ENCODE results near the gene CSK.

CSK gene

GRCh38 chr15:74832826-74833225 lies 50.9 kb downstream of the CSK start:
- TF ChIP-seq, protein P1, sequence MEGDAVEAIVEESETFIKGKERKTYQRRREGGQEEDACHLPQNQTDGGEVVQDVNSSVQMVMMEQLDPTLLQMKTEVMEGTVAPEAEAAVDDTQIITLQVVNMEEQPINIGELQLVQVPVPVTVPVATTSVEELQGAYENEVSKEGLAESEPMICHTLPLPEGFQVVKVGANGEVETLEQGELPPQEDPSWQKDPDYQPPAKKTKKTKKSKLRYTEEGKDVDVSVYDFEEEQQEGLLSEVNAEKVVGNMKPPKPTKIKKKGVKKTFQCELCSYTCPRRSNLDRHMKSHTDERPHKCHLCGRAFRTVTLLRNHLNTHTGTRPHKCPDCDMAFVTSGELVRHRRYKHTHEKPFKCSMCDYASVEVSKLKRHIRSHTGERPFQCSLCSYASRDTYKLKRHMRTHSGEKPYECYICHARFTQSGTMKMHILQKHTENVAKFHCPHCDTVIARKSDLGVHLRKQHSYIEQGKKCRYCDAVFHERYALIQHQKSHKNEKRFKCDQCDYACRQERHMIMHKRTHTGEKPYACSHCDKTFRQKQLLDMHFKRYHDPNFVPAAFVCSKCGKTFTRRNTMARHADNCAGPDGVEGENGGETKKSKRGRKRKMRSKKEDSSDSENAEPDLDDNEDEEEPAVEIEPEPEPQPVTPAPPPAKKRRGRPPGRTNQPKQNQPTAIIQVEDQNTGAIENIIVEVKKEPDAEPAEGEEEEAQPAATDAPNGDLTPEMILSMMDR (IDR thresholded peaks at IDR 0.05; ENCODE audit: control insufficient read depth, insufficient read depth, low read depth, low read length, missing control alignments), result no peak
- DNase-seq (ENCODE audit: low read depth), result no peak
- no peak overlapping the region for H3K4me3 ChIP-seq (ENCODE audit: control insufficient read depth, low read depth, low read length)

DNA sequence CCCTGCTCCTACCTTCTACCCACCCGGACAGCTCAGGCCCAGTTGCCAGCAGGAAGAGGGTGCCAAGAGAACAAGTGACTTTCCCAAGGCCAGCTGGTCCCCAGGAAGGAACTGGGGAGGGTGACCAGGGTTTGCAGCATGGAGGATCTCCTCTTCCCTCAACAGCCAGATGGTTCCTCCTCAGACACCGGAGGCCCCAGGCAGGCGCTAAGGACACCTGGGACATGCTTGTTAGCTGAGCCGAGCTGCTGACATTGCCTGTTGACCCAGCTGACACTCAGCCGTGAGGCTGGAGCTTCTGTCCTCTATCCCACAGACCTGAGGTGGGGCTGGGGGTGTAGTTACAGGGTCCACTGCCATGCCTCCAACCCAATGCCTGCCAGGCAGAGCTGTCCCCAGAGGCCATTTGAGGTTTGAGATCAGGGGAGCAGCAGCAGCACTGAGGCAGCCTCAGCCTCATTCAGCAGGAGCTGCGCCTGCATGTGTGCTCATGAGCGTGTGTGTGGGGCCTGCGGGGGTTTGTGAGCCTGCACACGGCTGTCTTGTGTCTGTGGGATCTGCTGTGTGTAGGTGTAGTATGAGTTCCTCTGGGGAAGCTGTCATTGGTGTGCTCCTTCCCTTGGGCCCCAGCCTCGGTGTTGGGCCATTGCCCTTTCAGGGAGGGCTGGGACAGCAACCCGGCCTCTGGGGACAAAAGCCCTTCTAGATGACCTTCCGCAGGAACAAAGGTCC lies 51.7 kb downstream of the CSK start:
- no peak overlapping the region for H3K4me3 ChIP-seq (ENCODE audit: control insufficient read depth, low read depth, low read length)
- DNase-seq (ENCODE audit: low read depth), result no peak
- TF ChIP-seq, protein P1 (IDR thresholded peaks at IDR 0.05; ENCODE audit: control insufficient read depth, insufficient read depth, low read depth, low read length, missing control alignments), result no peak

GRCh38 chr15:74835312-74835823 lies 53.5 kb downstream of the CSK start:
- TF ChIP-seq, protein P1 (IDR thresholded peaks at IDR 0.05; ENCODE audit: control insufficient read depth, insufficient read depth, low read depth, low read length, missing control alignments), result peak; percentile 85
- DNase-seq (ENCODE audit: low read depth), result no peak
- no peak overlapping the region for H3K4me3 ChIP-seq (ENCODE audit: control insufficient read depth, low read depth, low read length)

- no peak overlapping the region for H3K4me3 ChIP-seq (ENCODE audit: control insufficient read depth, low read depth, low read length)
- TF ChIP-seq, protein P1 (IDR thresholded peaks at IDR 0.05; ENCODE audit: control insufficient read depth, insufficient read depth, low read depth, low read length, missing control alignments), result no peak
- no peak for DNase-seq (ENCODE audit: low read depth)
Observed at GRCh38 chr15:74836846-74837245, 55.0 kb downstream of the CSK start.

GRCh38 chr15:74837482-74838136 lies 55.7 kb downstream of the CSK start:
- DNase-seq (ENCODE audit: low read depth), result no peak
- TF ChIP-seq, protein P1 (IDR thresholded peaks at IDR 0.05; ENCODE audit: control insufficient read depth, insufficient read depth, low read depth, low read length, missing control alignments), result no peak
- H3K4me3 ChIP-seq (ENCODE audit: control insufficient read depth, low read depth, low read length), result no peak overlapping the region

- DNase-seq (ENCODE audit: low read depth), result no peak
- TF ChIP-seq, protein P1 (IDR thresholded peaks at IDR 0.05; ENCODE audit: control insufficient read depth, insufficient read depth, low read depth, low read length, missing control alignments), result no peak
Observed at GRCh38 chr15:74838137-74838516, 56.2 kb downstream of the CSK start.

More at GRCh38 chr15:74838137-74838516, 56.2 kb downstream of the CSK start:
- H3K4me3 ChIP-seq (ENCODE audit: control insufficient read depth, low read depth, low read length), result no peak overlapping the region
